C1 segment of cervical spinal cord (tissue), 14 donors: ENCODE measurements around the gene ACSS1.
A peak's percentile ranks its signal among the peaks of the same experiment; 100 is the strongest.

Source experiments
- DNase-seq, 14 donors: peaks; one replicate each; lab custom pipeline; 2025; lab: John Stamatoyannopoulos, UW

The ACSS1 gene

GRCh38 chr20:25078662-25079061, 20.7 kb upstream of the ACSS1 start:
- DNase-seq: no peak

GRCh38 chr20:25077610-25078169, 19.8 kb upstream of the ACSS1 start:
- DNase-seq: peak in 5 of 14 donors; percentile 37 to 82 (median 65)

GRCh38 chr20:25076731-25077609, 19.0 kb upstream of the ACSS1 start:
- DNase-seq: peak in 2 of 14 donors; percentile 31 to 91

GRCh38 chr20:25076201-25076600, 18.3 kb upstream of the ACSS1 start:
- no peak for DNase-seq

GRCh38 chr20:25073544-25073943, 15.6 kb upstream of the ACSS1 start:
- DNase-seq: no peak

- no peak for DNase-seq
Measured at GRCh38 chr20:25072226-25072811, 14.4 kb upstream of the ACSS1 start.

- no peak for DNase-seq
Measured at GRCh38 chr20:25071734-25072133, 13.8 kb upstream of the ACSS1 start.

- DNase-seq: no peak
Measured at GRCh38 chr20:25070821-25071473, 13.0 kb upstream of the ACSS1 start.

GRCh38 chr20:25067102-25067987, 9.4 kb upstream of the ACSS1 start:
- DNase-seq: no peak

GRCh38 chr20:25066386-25066785, 8.4 kb upstream of the ACSS1 start:
- DNase-seq: no peak

- peak in 11 of 14 donors; percentile 26 to 76 (median 43) for DNase-seq
Measured at GRCh38 chr20:25065625-25066338, 7.8 kb upstream of the ACSS1 start.

GRCh38 chr20:25065072-25065624, 7.2 kb upstream of the ACSS1 start:
- DNase-seq: no peak

GRCh38 chr20:25064561-25065071, 6.7 kb upstream of the ACSS1 start:
- no peak for DNase-seq

GRCh38 chr20:25063981-25064380, 6.0 kb upstream of the ACSS1 start:
- DNase-seq: no peak

- no peak for DNase-seq
Measured at GRCh38 chr20:25063546-25063945, 5.6 kb upstream of the ACSS1 start.

- no peak for DNase-seq
Measured at GRCh38 chr20:25062841-25063240, 4.9 kb upstream of the ACSS1 start.

GRCh38 chr20:25061821-25062530, 4.0 kb upstream of the ACSS1 start:
- DNase-seq: no peak

GRCh38 chr20:25061103-25061799, 3.3 kb upstream of the ACSS1 start:
- DNase-seq: no peak
